Transverse colon (tissue), 4 donors: ENCODE measurements around the gene JUP. TPM values are rescaled to one million over a fixed set of nuclear protein-coding genes. Genes with fewer than 3 reads are reported as not detected.
"Not testable (repeated sequence)": the region's sequence is repeated elsewhere in the genome, so short reads cannot be mapped to it uniquely, and the experiment has no call there.

Experiments
- DNase-seq: peaks from one replicate; pipeline ENCODE4 v3.0.0-alpha.2; 2019
- H3K27ac ChIP-seq, 4 donors: fragments of 200-600 bp; sonication (generic); 2 replicates each; pipeline ENCODE4 v1.5.1; 2016 to 2018; ENCODE audit warnings: inconsistent platforms in 4 of 4
- H3K27me3 ChIP-seq: fragments of 200-600 bp; sonication (generic); 2 replicates; pipeline ENCODE4 v1.5.1; 2017; ENCODE audit warnings: inconsistent platforms
- H3K36me3 ChIP-seq, 4 donors: fragments of 200-600 bp; sonication (generic); 2 replicates each; pipeline ENCODE4 v1.5.1; 2017 to 2019; ENCODE audit warnings: inconsistent platforms in 4 of 4
- H3K4me1 ChIP-seq, 4 donors: fragments of 200-600 bp; sonication (generic); 2 replicates each; pipeline ENCODE4 v1.5.1; 2017 to 2020; ENCODE audit warnings: inconsistent platforms in 4 of 4
- H3K4me3 ChIP-seq, 4 donors: fragments of 200-600 bp; sonication (generic); 1 replicate in 1 of 4; 2 replicates in 3 of 4; pipeline versions ENCODE4 v1.5.1 to v1.6.1; 2017 to 2019; ENCODE audit warnings: inconsistent platforms in 4 of 4
- H3K9me3 ChIP-seq, 2 donors: fragments of 200-600 bp; sonication (generic); 2 replicates each; pipeline ENCODE4 v1.5.1; 2017 to 2019; ENCODE audit warnings: inconsistent platforms in 2 of 2
- CTCF ChIP-seq, 5 experiments: fragments of 200-600 bp in 3 of 5; fragments of 450-650 bp in 2 of 5; sonication (generic) in 3 of 5; IDR thresholded peaks; 1 replicate in 2 of 5; 2 replicates in 3 of 5; pipeline ENCODE4 v1.5.1; 2016 to 2017; ENCODE audit warnings: antibody characterized with exemption in 5 of 5, inconsistent platforms in 3 of 5, mild to moderate bottlenecking in 2 of 5, moderate library complexity in 1 of 5
- EP300 ChIP-seq: sonication (generic); formaldehyde crosslinking; IDR thresholded peaks from one replicate; pipeline ENCODE4 v1.6.1; 2017; ENCODE audit warnings: antibody characterized with exemption, low read depth
- POLR2A ChIP-seq: fragments of 450-650 bp; IDR thresholded peaks from one replicate; pipeline ENCODE4 v1.6.1; 2016; ENCODE audit warnings: antibody characterized with exemption, mild to moderate bottlenecking, moderate library complexity
- POLR2AphosphoS5 ChIP-seq, 3 donors: sonication (generic); formaldehyde crosslinking; IDR thresholded peaks; one replicate each; pipeline ENCODE4 v1.6.1; 2016; ENCODE audit warnings: antibody characterized with exemption in 3 of 3
- WGBS, 2 donors: methylation state at CpG; one replicate each; pipeline ENCODE4 v1.1.5; 2018; ENCODE audit warnings: low coverage in 1 of 2; 5-methylcytosine and 5-hydroxymethylcytosine counted together
- in situ Hi-C, 4 donors: fragments of 200-750 bp; cut with MboI; loops; one replicate each; pipeline versions ENCODE4 v1.15.0 to v1.15.1; 2017; ENCODE audit warnings: low sequenced_read_pairs in 3 of 4, low pct_ligation_motif_present in 1 of 4, low pct_unique_long_range_greater_than_20kb in 1 of 4
- intact Hi-C: fragments of 100-400 bp; cut with DNase I; formaldehyde crosslinking; loops from one replicate; pipeline ENCODE4 v1.15.1; 2023; ENCODE audit warnings: low total_unique reads
- total RNA-seq, 4 donors: library from RNA; depleted of rRNA; stranded (reverse); fragments of >200 nt; gene quantifications; one replicate each; pipeline ENCODE4 v1.1.0, GENCODE V29; 2016

The JUP gene
- total RNA-seq, 4 donors from 2014 or later = 396 to 595 (median 513) TPM

DNA sequence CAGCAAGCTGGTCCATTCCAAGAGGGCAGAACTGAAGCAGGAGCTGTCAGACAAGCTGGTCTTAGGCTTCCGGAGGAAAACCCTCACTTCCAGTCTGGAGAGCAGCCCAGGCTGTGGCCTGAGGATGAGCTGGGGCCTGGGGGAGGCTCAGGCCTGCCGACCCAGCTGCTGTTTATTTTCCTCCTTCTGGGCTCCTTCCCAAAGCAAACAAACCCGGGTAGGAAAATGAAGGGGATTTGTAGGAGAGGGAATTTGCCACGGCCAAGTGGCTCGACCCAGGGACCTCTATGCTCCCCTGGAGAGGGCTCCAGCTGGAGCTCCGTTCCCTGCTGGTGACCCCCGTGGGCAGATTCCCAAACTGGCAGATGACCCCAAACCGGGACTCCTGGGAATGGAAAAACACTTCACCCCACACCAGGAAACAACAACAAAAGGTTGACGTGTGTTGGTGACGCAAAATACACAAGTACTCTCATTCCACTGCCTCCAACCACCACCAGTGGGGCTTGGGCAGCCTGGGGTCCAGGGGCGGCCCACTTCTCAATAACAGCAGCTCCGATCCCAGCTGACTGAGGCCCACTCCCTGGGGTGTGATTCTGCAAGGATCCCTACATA is 8.8 kb downstream of the JUP start:
- H3K4me3 ChIP-seq = peak overlapping the region in 1 of 4 donors; percentile 3
- in situ Hi-C loops (no loop called here), intact Hi-C loops (no loop called here)
- H3K27ac ChIP-seq = peak overlapping the region; percentile 91 to 96 (median 92)
- H3K4me1 ChIP-seq = peaks cover 60 to 85% (median 77%) of the 10 kb centered on the region in 4 donors
- no peaks in the 10 kb centered on the region for H3K36me3 ChIP-seq
- no peaks in the 10 kb centered on the region for H3K27me3 ChIP-seq
- 17% methylated on average over 12 of the region's 12 CpGs; no CpG with 5 or more reads in 1 of the 2 donors for WGBS, 2 donors
- H3K9me3 ChIP-seq = no peaks in the 10 kb centered on the region
- DNase-seq = peak; percentile 67
- peak in 2 of 5 experiments; percentile 28 to 29 for TF ChIP-seq CTCF (IDR thresholded peaks at IDR 0.05)
- peak in 2 of 3 donors; percentile 37 to 54 for TF ChIP-seq POLR2AphosphoS5 (IDR thresholded peaks at IDR 0.05)
- TF ChIP-seq POLR2A = no peak

- intact Hi-C loops = no loop called here
Measured at GRCh38 chr17:41777157-41777573, 9.3 kb downstream of the JUP start.

GRCh38 chr17:41776262-41776900 is 10.1 kb downstream of the JUP start:
- H3K27me3 ChIP-seq, H3K4me3 ChIP-seq, H3K36me3 ChIP-seq, DNase-seq, H3K9me3 ChIP-seq, intact Hi-C loops, in situ Hi-C loops: not testable (repeated sequence)
- H3K27ac ChIP-seq = peak overlapping the region; percentile 91 to 96 (median 92)
- peaks cover 65 to 88% (median 80%) of the 10 kb centered on the region in 4 donors for H3K4me1 ChIP-seq
- 73 to 77% methylated on average over 3 to 14 of the region's 14 CpGs for WGBS, 2 donors

More at GRCh38 chr17:41777157-41777573, 9.3 kb downstream of the JUP start:
- TF ChIP-seq POLR2AphosphoS5 (IDR thresholded peaks at IDR 0.05) (no peak), CTCF (IDR thresholded peaks at IDR 0.05) (peak in 4 of 5 experiments; percentile 13 to 49 (median 24))
- peak; percentile 41 for DNase-seq
- in situ Hi-C loops = no loop called here
- H3K27ac ChIP-seq = peak overlapping the region; percentile 91 to 96 (median 92)
- WGBS, 2 donors = 37% methylated on average over 4 of the region's 4 CpGs; no CpG with 5 or more reads in 1 of the 2 donors
- no peaks in the 10 kb centered on the region for H3K36me3 ChIP-seq
- H3K4me3 ChIP-seq = no peak overlapping the region
- no peaks in the 10 kb centered on the region for H3K9me3 ChIP-seq
- peaks cover 65 to 85% (median 77%) of the 10 kb centered on the region in 4 donors for H3K4me1 ChIP-seq
- no peaks in the 10 kb centered on the region for H3K27me3 ChIP-seq

GRCh38 chr17:41775394-41776226 is 10.9 kb downstream of the JUP start:
- TF ChIP-seq EP300 = no peak
- peak; percentile 62 to 83 (median 67) for TF ChIP-seq POLR2AphosphoS5 (IDR thresholded peaks at IDR 0.05)
- no peak for TF ChIP-seq CTCF (IDR thresholded peaks at IDR 0.05)
- TF ChIP-seq POLR2A = peak; percentile 60

More at GRCh38 chr17:41775394-41776226, 10.9 kb downstream of the JUP start:
- in situ Hi-C loops = no loop called here
- no peaks in the 10 kb centered on the region for H3K27me3 ChIP-seq
- peak; percentile 81 for DNase-seq
- no peak overlapping the region for H3K4me3 ChIP-seq
- peaks cover 65 to 89% (median 80%) of the 10 kb centered on the region in 4 donors for H3K4me1 ChIP-seq
- WGBS, 2 donors = 31% methylated on average over 11 of the region's 12 CpGs; no CpG with 5 or more reads in 1 of the 2 donors
- H3K9me3 ChIP-seq = no peaks in the 10 kb centered on the region
- intact Hi-C loops = no loop called here
- peaks cover 0 to 10% (median 4%) of the 10 kb centered on the region in 4 donors for H3K36me3 ChIP-seq
- peak overlapping the region; percentile 91 to 96 (median 92) for H3K27ac ChIP-seq
